C4-2B (cell line): ENCODE measurements around the gene ORM1.

Experiments used
- H3K27ac ChIP-seq: fragments of 450-650 bp; 2 replicates; pipeline ENCODE4 v1.5.1; 2017
- ZFX ChIP-seq: fragments of 450-650 bp; IDR thresholded peaks from 2 replicates; pipeline ENCODE4 v1.6.1; 2017
- TF ChIP-seq, protein P1 (sequence below): fragments of 450-650 bp; conservative IDR thresholded peaks from 2 replicates; pipeline ENCODE4 v1.5.1; 2017; ENCODE audit warnings: mild to moderate bottlenecking

ORM1 gene

DNA sequence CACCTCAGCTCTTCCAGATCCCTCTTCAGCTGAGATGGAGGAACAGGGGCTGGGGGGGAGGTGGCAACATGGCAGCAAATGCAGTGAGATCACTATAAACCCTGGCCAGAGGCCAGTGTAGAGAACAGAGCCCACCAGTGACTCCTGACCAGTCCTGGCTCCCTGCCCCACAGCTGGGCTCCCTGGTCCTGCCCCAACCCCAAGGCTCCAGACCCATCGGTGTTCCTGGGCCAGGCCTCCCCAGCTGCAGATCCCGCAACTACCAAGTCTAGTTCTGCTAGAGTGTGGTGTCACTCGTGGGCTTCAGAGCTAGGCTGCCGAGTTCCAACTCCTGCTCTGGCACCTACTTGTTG, 48.0 kb downstream of the ORM1 start:
- H3K27ac ChIP-seq = no peak overlapping the region
- TF ChIP-seq, protein P1, sequence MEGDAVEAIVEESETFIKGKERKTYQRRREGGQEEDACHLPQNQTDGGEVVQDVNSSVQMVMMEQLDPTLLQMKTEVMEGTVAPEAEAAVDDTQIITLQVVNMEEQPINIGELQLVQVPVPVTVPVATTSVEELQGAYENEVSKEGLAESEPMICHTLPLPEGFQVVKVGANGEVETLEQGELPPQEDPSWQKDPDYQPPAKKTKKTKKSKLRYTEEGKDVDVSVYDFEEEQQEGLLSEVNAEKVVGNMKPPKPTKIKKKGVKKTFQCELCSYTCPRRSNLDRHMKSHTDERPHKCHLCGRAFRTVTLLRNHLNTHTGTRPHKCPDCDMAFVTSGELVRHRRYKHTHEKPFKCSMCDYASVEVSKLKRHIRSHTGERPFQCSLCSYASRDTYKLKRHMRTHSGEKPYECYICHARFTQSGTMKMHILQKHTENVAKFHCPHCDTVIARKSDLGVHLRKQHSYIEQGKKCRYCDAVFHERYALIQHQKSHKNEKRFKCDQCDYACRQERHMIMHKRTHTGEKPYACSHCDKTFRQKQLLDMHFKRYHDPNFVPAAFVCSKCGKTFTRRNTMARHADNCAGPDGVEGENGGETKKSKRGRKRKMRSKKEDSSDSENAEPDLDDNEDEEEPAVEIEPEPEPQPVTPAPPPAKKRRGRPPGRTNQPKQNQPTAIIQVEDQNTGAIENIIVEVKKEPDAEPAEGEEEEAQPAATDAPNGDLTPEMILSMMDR = no peak
- TF ChIP-seq ZFX = no peak

DNA sequence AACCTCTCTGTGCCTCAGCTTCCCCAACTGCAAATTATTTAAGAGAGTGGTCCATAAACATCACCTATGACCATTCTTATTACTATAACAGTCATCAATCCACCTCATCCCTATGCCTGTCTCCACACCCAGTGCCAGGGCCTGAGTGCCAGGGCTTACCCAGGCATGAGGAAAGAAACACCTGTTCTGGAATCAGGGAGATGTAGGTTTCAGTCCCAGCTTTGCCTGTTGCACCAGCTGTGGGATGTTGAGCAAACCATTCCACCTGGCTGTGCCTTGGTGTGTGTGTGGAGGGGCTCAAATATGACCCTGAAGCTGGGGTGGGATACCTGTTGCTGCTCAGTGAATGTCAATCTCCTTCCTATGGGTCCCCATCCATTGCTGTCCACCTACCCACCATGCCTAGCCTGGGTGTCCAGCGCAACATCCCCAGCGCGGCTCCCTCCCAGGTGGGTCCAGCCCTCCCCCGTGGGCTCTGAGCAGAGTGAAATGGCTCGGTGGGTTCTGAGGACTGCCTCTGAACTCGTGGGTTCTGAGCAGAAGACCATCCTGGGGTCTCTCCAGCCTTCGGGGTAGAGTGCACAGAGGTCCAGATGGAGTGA, 48.5 kb downstream of the ORM1 start:
- no peak overlapping the region for H3K27ac ChIP-seq
- no peak for TF ChIP-seq ZFX
- TF ChIP-seq, protein P1 = no peak

DNA sequence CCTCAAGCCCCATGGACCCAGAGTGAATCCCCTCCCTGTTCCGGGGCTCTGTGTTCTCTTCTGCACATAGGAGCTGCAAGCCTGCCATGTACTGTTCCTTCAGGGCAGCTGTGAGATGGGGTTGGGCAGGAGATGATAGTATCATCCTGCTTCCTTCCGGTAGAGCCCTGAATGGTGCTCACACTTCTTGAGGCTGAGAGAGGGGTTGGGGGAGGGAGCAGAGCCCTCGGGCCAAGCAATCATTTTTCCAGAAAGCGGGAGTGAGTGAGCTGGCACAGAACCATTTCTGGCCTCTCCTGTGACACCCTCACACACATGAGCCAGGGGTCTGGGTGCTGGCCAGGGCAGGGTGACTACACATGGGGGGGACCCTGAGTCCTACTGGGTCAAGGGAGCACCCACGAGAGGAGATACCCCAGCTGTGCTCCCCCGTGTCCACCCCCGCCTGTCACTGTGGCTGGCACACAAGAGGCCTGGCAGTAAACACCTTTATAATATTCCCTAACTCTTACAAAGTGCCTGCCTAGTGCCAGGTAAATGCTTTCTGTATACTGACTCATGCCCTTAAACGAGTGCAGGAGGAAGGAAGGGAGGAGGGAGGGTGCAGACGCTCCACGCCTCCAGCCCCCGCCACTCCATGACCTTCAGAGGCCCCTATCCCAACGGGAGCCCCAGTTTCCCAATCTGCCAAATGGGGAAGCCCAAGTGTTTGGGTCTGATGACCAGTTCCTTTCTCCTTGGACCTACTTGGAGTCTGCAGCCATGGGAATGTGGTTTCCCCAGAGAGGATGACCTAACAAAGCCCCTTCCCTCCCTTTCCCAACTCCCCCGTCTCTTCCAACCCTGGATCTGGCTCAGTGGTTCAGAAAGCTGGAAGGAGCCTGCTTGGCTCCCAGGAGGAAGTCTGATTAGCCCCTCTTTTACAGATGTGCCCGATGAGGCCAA, 49.3 kb downstream of the ORM1 start:
- no peak for TF ChIP-seq ZFX
- TF ChIP-seq, protein P1 = no peak
- no peak overlapping the region for H3K27ac ChIP-seq

DNA sequence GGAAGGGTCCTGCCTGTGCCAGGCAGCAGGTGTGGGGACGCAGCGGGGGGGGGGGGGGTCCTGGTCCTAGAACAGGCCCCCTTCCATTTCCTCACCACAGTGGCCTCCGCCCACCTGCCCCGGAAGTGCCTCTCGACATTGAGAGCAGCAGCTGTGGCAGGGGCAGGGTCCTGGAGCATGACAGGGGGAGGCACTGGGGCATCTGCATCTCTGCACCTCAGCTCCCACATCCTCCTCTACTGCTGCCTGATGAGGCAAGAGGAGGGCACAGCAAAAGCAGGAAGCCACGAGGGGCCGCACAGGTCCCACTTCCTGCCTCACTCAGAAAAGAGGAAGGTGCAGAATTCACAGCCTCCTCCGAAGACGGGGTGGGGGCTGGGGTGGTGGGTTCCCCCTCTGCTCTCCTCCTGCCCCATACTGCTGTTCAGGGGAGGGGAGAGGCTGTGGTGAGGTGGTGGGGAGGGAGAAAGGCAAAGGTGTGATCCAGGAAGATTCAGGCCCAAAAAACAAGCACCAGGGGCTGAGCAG, 50.1 kb downstream of the ORM1 start:
- H3K27ac ChIP-seq = no peak overlapping the region

DNA sequence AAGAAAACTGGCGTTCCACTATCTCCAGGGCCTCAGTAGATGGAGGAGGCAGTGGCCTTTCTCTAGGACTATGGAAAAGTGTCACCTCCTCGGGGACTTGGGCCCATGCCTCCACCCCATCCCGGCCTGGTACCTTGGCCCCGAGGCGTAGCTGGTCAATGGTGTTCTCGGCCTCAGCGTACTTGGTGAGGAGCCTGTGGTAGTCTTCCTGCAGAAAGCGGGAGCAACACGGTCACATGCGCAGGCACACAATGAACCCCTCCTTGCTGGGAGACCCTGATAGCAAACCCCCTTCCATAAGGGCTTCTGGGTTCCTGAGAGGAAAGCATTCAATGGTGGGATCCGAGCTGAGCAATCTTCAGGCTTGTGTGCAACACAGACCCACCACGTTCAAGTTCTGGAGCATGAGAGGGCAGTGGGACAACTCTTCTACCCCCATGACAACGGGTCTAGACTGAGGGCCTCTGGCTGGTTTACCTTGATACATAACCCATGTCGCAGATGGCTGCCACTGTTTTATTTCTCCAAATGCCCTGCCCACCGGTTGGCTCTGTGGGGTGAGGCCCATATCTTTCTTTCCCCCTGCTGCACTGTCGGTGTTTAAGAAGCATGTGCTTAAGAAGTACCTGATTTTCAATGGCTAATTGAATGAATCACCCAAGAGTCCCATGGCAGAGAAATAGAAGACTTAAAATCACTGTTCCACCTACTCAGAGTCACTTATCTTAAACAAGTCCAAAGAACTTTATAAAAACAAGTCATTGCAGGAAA, 51.2 kb downstream of the ORM1 start:
- no peak for TF ChIP-seq ZFX
- TF ChIP-seq, protein P1 = no peak
- no peak overlapping the region for H3K27ac ChIP-seq

More for the DNA sequence above, 50.1 kb downstream of the ORM1 start:
- TF ChIP-seq ZFX = no peak
- TF ChIP-seq, protein P1 = no peak

DNA sequence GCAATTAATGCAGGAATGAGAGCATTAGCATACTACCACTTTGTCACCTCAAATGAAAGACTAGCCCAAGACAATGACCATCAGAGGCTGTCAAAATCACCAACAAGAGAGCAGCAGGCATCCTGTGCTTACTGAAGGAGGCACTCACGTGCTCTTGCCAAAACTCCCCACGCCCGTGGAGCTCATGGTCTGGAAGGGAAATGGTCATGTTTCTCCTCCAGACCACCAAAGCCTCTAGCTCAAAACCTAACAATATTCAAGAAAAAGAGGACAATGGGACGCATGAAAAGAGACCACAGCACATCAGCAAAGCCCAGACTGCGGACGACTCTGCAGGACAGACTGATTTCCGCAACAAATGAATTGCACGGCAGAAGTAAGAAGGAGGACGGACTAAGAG, 52.0 kb downstream of the ORM1 start:
- TF ChIP-seq, protein P1 = no peak
- no peak overlapping the region for H3K27ac ChIP-seq
